Right lobe of liver (tissue), 6 donors: Measurements from ENCODE around the gene METTL22. TPM values are rescaled to one million over a fixed set of nuclear protein-coding genes. Genes with fewer than 3 reads are reported as not detected.

Experiments
- ATAC-seq, 4 donors: fragments of 200-7000 bp; cut with Tn5 transposase; one replicate each; pipeline ENCODE4 v1.9.1; 2020; ENCODE audit warnings: mild to moderate bottlenecking in 4 of 4, moderate library complexity in 4 of 4
- DNase-seq, 3 donors: peaks; one replicate each; pipeline ENCODE4 v3.0.0-alpha.2; 2020
- H3K27ac ChIP-seq, 3 donors: fragments of 200-600 bp; one replicate each; pipeline ENCODE4 v1.8.0; 2022
- H3K27me3 ChIP-seq, 2 donors: fragments of 200-600 bp; one replicate each; pipeline ENCODE4 v1.8.0; 2022
- H3K36me3 ChIP-seq, 4 donors: fragments of 200-600 bp; sonication (generic) in 1 of 4; one replicate each; pipeline versions ENCODE4 v1.5.1 to v1.8.0; 2017 to 2022; ENCODE audit warnings: control low read depth in 1 of 4
- H3K4me1 ChIP-seq, 4 donors: fragments of 200-600 bp; sonication (generic) in 1 of 4; one replicate each; pipeline versions ENCODE4 v1.5.1 to v1.8.0; 2017 to 2022; ENCODE audit warnings: control low read depth in 1 of 4
- H3K4me3 ChIP-seq, 3 donors: fragments of 200-600 bp; one replicate each; pipeline ENCODE4 v1.8.0; 2022
- H3K9me3 ChIP-seq, 4 donors: fragments of 200-600 bp; sonication (generic) in 1 of 4; one replicate each; pipeline versions ENCODE4 v1.5.1 to v1.8.0; 2017 to 2022; ENCODE audit warnings: control low read depth in 1 of 4
- POLR2A ChIP-seq: fragments of 450-650 bp; IDR thresholded peaks from one replicate; pipeline ENCODE4 v1.6.1; 2017; ENCODE audit warnings: antibody characterized with exemption, mild to moderate bottlenecking
- WGBS: methylation state at CpG from one replicate; pipeline ENCODE4 v1.1.6; 2018; ENCODE audit warnings: low coverage, low lambda C conversion rate; ENCODE audit not compliant: insufficient coverage; ENCODE audit errors: missing lambda C conversion rate; 5-methylcytosine and 5-hydroxymethylcytosine counted together
- intact Hi-C, 2 donors: fragments of 100-400 bp; cut with DNase I; formaldehyde crosslinking; loops; one replicate each; pipeline versions ENCODE4 v1.11.2 to v1.14.1; 2022
- total RNA-seq, 6 experiments: library from RNA; depleted of rRNA in 2 of 6; stranded (reverse); fragments of >200 nt in 2 of 6; fragmentation: NEBNext Ultra II Directional in 3 of 6; extraction: Animal tissue kit (Norgen Biotek cat#: 25700) in 3 of 6; gene quantifications; one replicate each; pipeline versions ENCODE4 v1.1.0 to v1.2.4, GENCODE V29; 2016 to 2023
- TF ChIP-seq, protein P1 (sequence below), 4 donors: fragments of 200-600 bp in 3 of 4; fragments of 450-650 bp in 1 of 4; IDR thresholded peaks; one replicate each; pipeline versions ENCODE4 v1.5.1 to v1.8.0; 2016 to 2022; ENCODE audit warnings: antibody characterized with exemption in 4 of 4, mild to moderate bottlenecking in 2 of 4
- donor health status: DM: no; HTN: yes; CAD: no.
- donor health status: DM: no; HTN: no; CAD: no.
- donor health status: DM: no; HTN: no; CAD: no.
- donor health status: DM: no; HTN: yes; CAD: no.
- donor health status: DM: no; HTN: yes; CAD: no.

METTL22 gene
- total RNA-seq, 6 experiments from 2014 or later = 11.3 to 15.2 (median 13.7) TPM

DNA sequence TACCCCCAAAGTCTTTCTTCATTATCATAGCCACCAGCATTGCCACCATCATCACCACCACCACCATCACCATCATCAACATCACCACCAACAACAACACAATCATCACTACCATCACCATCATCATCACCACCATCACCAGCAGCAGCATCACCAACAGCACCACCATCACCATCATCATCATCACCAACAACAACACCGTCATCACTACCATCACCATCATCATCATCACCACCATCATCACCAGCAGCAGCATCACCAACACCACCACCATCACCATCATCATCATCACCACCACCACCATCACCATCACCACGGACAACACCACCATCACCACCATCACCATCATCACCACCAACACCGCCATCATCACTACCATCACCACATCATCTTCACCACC is 30.7 kb upstream of the METTL22 start:
- no peak overlapping the region for H3K27ac ChIP-seq
- peaks cover 0 to 7% (median 0%) of the 10 kb centered on the region in 4 donors for H3K4me1 ChIP-seq
- intact Hi-C loops = no loop called here
- WGBS = 89% methylated on average over 3 of the region's 3 CpGs
- H3K36me3 ChIP-seq = no peaks in the 10 kb centered on the region
- DNase-seq = no peak
- ATAC-seq = no peak
- TF ChIP-seq, protein P1, sequence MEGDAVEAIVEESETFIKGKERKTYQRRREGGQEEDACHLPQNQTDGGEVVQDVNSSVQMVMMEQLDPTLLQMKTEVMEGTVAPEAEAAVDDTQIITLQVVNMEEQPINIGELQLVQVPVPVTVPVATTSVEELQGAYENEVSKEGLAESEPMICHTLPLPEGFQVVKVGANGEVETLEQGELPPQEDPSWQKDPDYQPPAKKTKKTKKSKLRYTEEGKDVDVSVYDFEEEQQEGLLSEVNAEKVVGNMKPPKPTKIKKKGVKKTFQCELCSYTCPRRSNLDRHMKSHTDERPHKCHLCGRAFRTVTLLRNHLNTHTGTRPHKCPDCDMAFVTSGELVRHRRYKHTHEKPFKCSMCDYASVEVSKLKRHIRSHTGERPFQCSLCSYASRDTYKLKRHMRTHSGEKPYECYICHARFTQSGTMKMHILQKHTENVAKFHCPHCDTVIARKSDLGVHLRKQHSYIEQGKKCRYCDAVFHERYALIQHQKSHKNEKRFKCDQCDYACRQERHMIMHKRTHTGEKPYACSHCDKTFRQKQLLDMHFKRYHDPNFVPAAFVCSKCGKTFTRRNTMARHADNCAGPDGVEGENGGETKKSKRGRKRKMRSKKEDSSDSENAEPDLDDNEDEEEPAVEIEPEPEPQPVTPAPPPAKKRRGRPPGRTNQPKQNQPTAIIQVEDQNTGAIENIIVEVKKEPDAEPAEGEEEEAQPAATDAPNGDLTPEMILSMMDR (IDR thresholded peaks at IDR 0.05) = no peak
- TF ChIP-seq POLR2A = no peak
- no peaks in the 10 kb centered on the region for H3K9me3 ChIP-seq
- no peak overlapping the region for H3K4me3 ChIP-seq
- peaks cover 0 to 16% of the 10 kb centered on the region in 2 donors for H3K27me3 ChIP-seq

GRCh38 chr16:8591451-8591850 is 30.0 kb upstream of the METTL22 start:
- DNase-seq (no peak), ATAC-seq (no peak)
- WGBS = 96% methylated on average over 3 of the region's 3 CpGs
- no peak overlapping the region for H3K4me3 ChIP-seq
- H3K4me1 ChIP-seq = peaks cover 0 to 7% (median 0%) of the 10 kb centered on the region in 4 donors
- intact Hi-C loops = no loop called here
- TF ChIP-seq POLR2A = no peak
- TF ChIP-seq, protein P1 (IDR thresholded peaks at IDR 0.05) = no peak
- H3K27ac ChIP-seq = no peak overlapping the region
- H3K9me3 ChIP-seq = no peaks in the 10 kb centered on the region
- peaks cover 0 to 16% of the 10 kb centered on the region in 2 donors for H3K27me3 ChIP-seq
- no peaks in the 10 kb centered on the region for H3K36me3 ChIP-seq

DNA sequence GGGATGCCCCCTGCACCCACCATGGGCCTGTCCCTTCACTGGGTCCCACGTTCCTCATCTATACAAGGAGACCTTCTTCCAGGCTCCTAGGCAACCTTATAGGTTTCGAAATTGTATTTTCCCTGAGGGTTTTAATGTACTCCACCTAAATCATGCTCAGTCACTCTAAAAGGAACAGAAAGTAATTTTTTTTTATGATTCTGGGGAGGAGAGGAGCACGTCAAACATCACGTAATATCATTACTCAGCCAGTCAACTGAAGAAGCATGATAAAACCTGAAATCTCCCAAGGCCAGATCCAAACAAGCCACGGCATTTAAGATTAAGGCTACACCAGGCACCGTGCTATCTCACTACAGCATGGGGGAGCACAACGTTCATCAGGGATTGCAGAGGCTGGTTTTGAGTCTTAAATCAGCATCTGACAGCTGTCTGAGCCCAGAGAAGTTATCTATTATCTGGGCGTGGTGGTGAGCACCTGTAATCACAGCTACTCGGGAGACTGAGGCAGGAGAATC is 27.3 kb upstream of the METTL22 start:
- Histone ChIP-seq H3K27me3 (peaks cover 0 to 12% of the 10 kb centered on the region in 2 donors), H3K4me3 (no peak overlapping the region), H3K36me3 (no peaks in the 10 kb centered on the region), H3K27ac (no peak overlapping the region), H3K9me3 (no peaks in the 10 kb centered on the region), H3K4me1 (peaks cover 0 to 6% (median 0%) of the 10 kb centered on the region in 4 donors)
- intact Hi-C loops = no loop called here
- ATAC-seq (no peak), DNase-seq (no peak)
- no peak for TF ChIP-seq POLR2A
- TF ChIP-seq, protein P1 (IDR thresholded peaks at IDR 0.05) = no peak
- WGBS = 51% methylated on average over 3 of the region's 9 CpGs

DNA sequence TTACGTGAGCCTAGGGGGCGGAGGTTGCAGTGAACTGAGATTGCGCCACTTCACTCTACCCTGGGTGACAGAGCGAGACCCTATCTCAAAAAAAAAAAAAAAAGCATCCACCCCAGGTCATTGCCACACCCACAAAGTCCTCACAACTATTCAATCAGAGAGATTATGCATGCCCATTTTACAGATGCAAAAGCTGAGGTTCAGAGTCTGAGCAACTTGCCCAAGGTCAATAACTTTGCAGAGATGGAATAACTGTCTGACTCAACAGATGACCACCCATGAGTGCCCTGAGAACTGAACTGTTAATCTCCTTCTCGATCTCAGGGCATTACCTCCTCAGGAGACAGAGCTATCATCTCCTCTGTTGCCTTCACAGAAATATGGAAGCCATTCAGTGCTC is 25.7 kb upstream of the METTL22 start:
- TF ChIP-seq POLR2A = no peak
- TF ChIP-seq, protein P1 (IDR thresholded peaks at IDR 0.05) = no peak
- DNase-seq (no peak), ATAC-seq (no peak)
- Histone ChIP-seq H3K36me3 (no peaks in the 10 kb centered on the region), H3K27me3 (no peaks in the 10 kb centered on the region), H3K27ac (no peak overlapping the region), H3K9me3 (no peaks in the 10 kb centered on the region), H3K4me1 (no peaks in the 10 kb centered on the region), H3K4me3 (no peak overlapping the region)
- 79% methylated on average over 5 of the region's 5 CpGs for WGBS
- intact Hi-C loops = no loop called here

GRCh38 chr16:8596581-8596980 is 24.9 kb upstream of the METTL22 start:
- Histone ChIP-seq H3K4me1 (no peaks in the 10 kb centered on the region), H3K27ac (no peak overlapping the region), H3K9me3 (no peaks in the 10 kb centered on the region), H3K27me3 (no peaks in the 10 kb centered on the region), H3K36me3 (no peaks in the 10 kb centered on the region), H3K4me3 (no peak overlapping the region)
- no peak for TF ChIP-seq POLR2A
- TF ChIP-seq, protein P1 (IDR thresholded peaks at IDR 0.05) = no peak
- WGBS = 33% methylated on average over 1 of the region's 1 CpG
- DNase-seq (no peak), ATAC-seq (no peak)
- intact Hi-C loops = no loop called here
